Gastrocnemius medialis (tissue), 4 donors: ENCODE measurements around the gene PCMT1. TPM values are rescaled to one million over a fixed set of nuclear protein-coding genes. Genes with fewer than 3 reads are reported as not detected.
"Not testable (repeated sequence)": the region's sequence is repeated elsewhere in the genome, so short reads cannot be mapped to it uniquely, and the experiment has no call there.

Experiments used
- ATAC-seq, 2 donors: fragments of 150-250 bp; one replicate each; pipeline ENCODE4 v1.9.1; 2016
- DNase-seq, 2 donors: peaks; one replicate each; pipeline ENCODE4 v3.0.0-alpha.2; 2019
- H3K27ac ChIP-seq, 4 donors: fragments of 200-600 bp; sonication (generic); 1 replicate in 1 of 4; 2 replicates in 3 of 4; pipeline ENCODE4 v1.5.1; 2016 to 2018; ENCODE audit warnings: mild to moderate bottlenecking in 2 of 4, moderate library complexity in 1 of 4
- H3K27me3 ChIP-seq, 3 donors: fragments of 200-600 bp; sonication (generic) in 2 of 3; 1 replicate in 1 of 3; 2 replicates in 2 of 3; pipeline versions ENCODE4 v1.5.1 to v1.6.0; 2016 to 2019; ENCODE audit warnings: mild to moderate bottlenecking in 1 of 3, moderate library complexity in 1 of 3
- H3K36me3 ChIP-seq, 2 donors: fragments of 200-600 bp; sonication (generic) in 1 of 2; one replicate each; pipeline ENCODE4 v1.5.1; 2017 to 2018
- H3K4me1 ChIP-seq, 2 donors: fragments of 200-600 bp; sonication (generic) in 1 of 2; one replicate each; pipeline ENCODE4 v1.5.1; 2016 to 2017; ENCODE audit warnings: mild to moderate bottlenecking in 2 of 2
- H3K4me3 ChIP-seq, 4 donors: fragments of 200-600 bp; sonication (generic) in 3 of 4; 1 replicate in 1 of 4; 2 replicates in 3 of 4; pipeline ENCODE4 v1.5.1; 2016 to 2019; ENCODE audit warnings: mild to moderate bottlenecking in 2 of 4
- H3K9me3 ChIP-seq, 3 donors: fragments of 200-600 bp; sonication (generic) in 2 of 3; 1 replicate in 1 of 3; 2 replicates in 2 of 3; pipeline ENCODE4 v1.5.1; 2016 to 2019
- CTCF ChIP-seq, 5 experiments: fragments of 450-650 bp in 3 of 5; fragments of 200-600 bp in 2 of 5; sonication (generic) in 2 of 5; IDR thresholded peaks in 4 of 5; conservative IDR thresholded peaks in 1 of 5; 1 replicate in 4 of 5; 2 replicates in 1 of 5; pipeline ENCODE4 v1.5.1; 2016 to 2019; ENCODE audit warnings: antibody characterized with exemption in 5 of 5, mild to moderate bottlenecking in 3 of 5, moderate library complexity in 3 of 5
- POLR2A ChIP-seq, 2 donors: fragments of 450-650 bp; IDR thresholded peaks; one replicate each; pipeline ENCODE4 v1.6.1; 2017; ENCODE audit warnings: antibody characterized with exemption in 2 of 2, mild to moderate bottlenecking in 2 of 2, moderate library complexity in 2 of 2
- in situ Hi-C, 4 donors: fragments of 200-750 bp; cut with MboI; loops; one replicate each; pipeline versions ENCODE4 v1.15.0 to v1.8.0; 2017; ENCODE audit warnings: low sequenced_read_pairs in 4 of 4
- intact Hi-C: fragments of 100-400 bp; cut with DNase I; formaldehyde crosslinking; loops from one replicate; pipeline ENCODE4 v1.15.1; 2023; ENCODE audit warnings: low total_unique reads
- total RNA-seq, 4 donors: library from RNA; depleted of rRNA; stranded (reverse); fragments of >200 nt; gene quantifications; one replicate each; pipeline versions ENCODE4 v1.1.0 to v1.2.3, GENCODE V29; 2016

PCMT1 gene
- total RNA-seq, 4 donors from 2014 or later, result 150 to 448 (median 353) TPM

GRCh38 chr6:149746147-149746946 is 3.2 kb upstream of the PCMT1 start, which contains the start of gene NUP43:
TSS of gene NUP43 (minus strand) at chr6:149746529. CDS start at chr6:149746495, 34 bp downstream.
- H3K4me1 ChIP-seq, result peaks cover 16 to 24% of the 10 kb centered on the region in 2 donors
- peak; percentile 48 to 67 for ATAC-seq
- TF ChIP-seq POLR2A (IDR thresholded peaks at IDR 0.05) (peak in 1 of 2 donors; percentile 14), CTCF (IDR thresholded peaks at IDR 0.05 in 4 of 5, conservative IDR thresholded peaks at IDR 0.05 in 1 of 5) (peak; percentile 70 to 82 (median 77))
- intact Hi-C loops, result loop anchor here (2.0 to 5.0 kb wide), 2 partner anchors 28 to 179 kb away; partner anchors contain the start of genes GINM1 and LATS1
- H3K4me3 ChIP-seq, result peak within 1 kb of the TSS; percentile 66 to 93 (median 72)
- H3K36me3 ChIP-seq, result peaks cover 0 to 22% of the 10 kb centered on the region in 2 donors
- in situ Hi-C loops, result no loop called here
- DNase-seq, result peak; percentile 84 to 93
- H3K9me3 ChIP-seq, result no peaks in the 10 kb centered on the region
- peak within 1 kb of the TSS; percentile 74 to 86 (median 80) for H3K27ac ChIP-seq
- H3K27me3 ChIP-seq, result no peaks in the 10 kb centered on the region

GRCh38 chr6:149749082-149749593 is 403 bp upstream of the PCMT1 start:
- DNase-seq, H3K27me3 ChIP-seq, in situ Hi-C loops, H3K36me3 ChIP-seq, H3K9me3 ChIP-seq: not testable (repeated sequence)
- peaks cover 37 to 41% of the 10 kb centered on the region in 2 donors for H3K4me1 ChIP-seq
- H3K4me3 ChIP-seq, result peak overlapping the region; percentile 86 to 100 (median 94)
- intact Hi-C loops, result loop anchor here (5.0 kb wide), 1 partner anchor 182 kb away; the partner anchor contains the start of gene GINM1
- ATAC-seq, result peak; percentile 32 to 53
- peak overlapping the region; percentile 97 to 99 (median 98) for H3K27ac ChIP-seq

- ATAC-seq (peak; percentile 42), DNase-seq (peak; percentile 49 to 59)
- H3K27me3 ChIP-seq, result no peaks in the 10 kb centered on the region
- peak overlapping the region; percentile 97 to 99 (median 98) for H3K27ac ChIP-seq
- no peaks in the 10 kb centered on the region for H3K36me3 ChIP-seq
- peaks cover 43 to 52% of the 10 kb centered on the region in 2 donors for H3K4me1 ChIP-seq
- intact Hi-C loops, result loop anchor here (2.0 to 5.0 kb wide), 2 partner anchors 101 to 147 kb away; partner anchors contain the start of genes KATNA1 and RAET1E
- in situ Hi-C loops, result no loop called here
- H3K4me3 ChIP-seq, result peak overlapping the region; percentile 86 to 100 (median 94)
- TF ChIP-seq CTCF (IDR thresholded peaks at IDR 0.05 in 4 of 5, conservative IDR thresholded peaks at IDR 0.05 in 1 of 5) (no peak), POLR2A (IDR thresholded peaks at IDR 0.05) (no peak)
- H3K9me3 ChIP-seq, result no peaks in the 10 kb centered on the region
Observed at GRCh38 chr6:149750136-149750609, 632 bp downstream of the PCMT1 start.

GRCh38 chr6:149751239-149751638 is 1.7 kb downstream of the PCMT1 start:
- TF ChIP-seq CTCF (IDR thresholded peaks at IDR 0.05 in 4 of 5, conservative IDR thresholded peaks at IDR 0.05 in 1 of 5) (no peak), POLR2A (IDR thresholded peaks at IDR 0.05) (no peak)
- Histone ChIP-seq H3K27ac (peak overlapping the region; percentile 97 to 99 (median 98)), H3K4me1 (peaks cover 49 to 62% of the 10 kb centered on the region in 2 donors), H3K36me3 (no peaks in the 10 kb centered on the region), H3K4me3 (peak overlapping the region; percentile 86 to 100 (median 94)), H3K27me3 (no peaks in the 10 kb centered on the region), H3K9me3 (no peaks in the 10 kb centered on the region)
- intact Hi-C loops (loop anchor here (2.0 to 5.0 kb wide), 2 partner anchors 102 to 146 kb away; partner anchors contain the start of genes KATNA1 and RAET1E), in situ Hi-C loops (no loop called here)
- no peak for ATAC-seq
- no peak for DNase-seq

- H3K4me1 ChIP-seq, result peaks cover 47 to 57% of the 10 kb centered on the region in 2 donors
- H3K9me3 ChIP-seq, DNase-seq, H3K36me3 ChIP-seq, in situ Hi-C loops, ATAC-seq, H3K27me3 ChIP-seq: not testable (repeated sequence)
- intact Hi-C loops, result loop anchor here (2.0 to 5.0 kb wide), 2 partner anchors 103 to 145 kb away; partner anchors contain the start of genes KATNA1 and RAET1E
- peak overlapping the region; percentile 97 to 99 (median 98) for H3K27ac ChIP-seq
- H3K4me3 ChIP-seq, result peak overlapping the region in 2 of 4 donors; percentile 86 to 100
Observed at GRCh38 chr6:149751920-149752319, 2.4 kb downstream of the PCMT1 start.
